ENCODE results near the gene PLD4.

DNA sequence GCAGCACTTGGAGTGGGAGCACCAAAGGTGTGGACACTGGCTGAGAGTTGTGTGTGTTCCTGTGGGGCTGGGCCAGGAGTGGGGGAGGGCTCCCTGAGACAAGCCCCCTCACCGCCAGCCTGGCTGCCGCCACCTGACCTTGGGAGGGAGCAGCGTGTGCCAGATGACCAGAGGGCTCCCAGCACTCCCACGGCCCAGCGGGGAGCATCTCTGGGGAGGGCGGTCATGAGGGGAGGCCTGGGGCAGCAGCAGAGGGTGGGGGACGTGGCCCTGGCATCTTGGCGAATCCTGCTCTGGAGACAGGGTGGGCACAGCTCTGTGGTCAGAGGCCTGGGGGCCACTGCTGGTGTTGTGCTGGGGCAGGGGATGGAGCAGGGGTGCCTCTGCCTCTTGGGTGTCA, 48.9 kb upstream of the PLD4 start:
- TF ChIP-seq, protein P1, sequence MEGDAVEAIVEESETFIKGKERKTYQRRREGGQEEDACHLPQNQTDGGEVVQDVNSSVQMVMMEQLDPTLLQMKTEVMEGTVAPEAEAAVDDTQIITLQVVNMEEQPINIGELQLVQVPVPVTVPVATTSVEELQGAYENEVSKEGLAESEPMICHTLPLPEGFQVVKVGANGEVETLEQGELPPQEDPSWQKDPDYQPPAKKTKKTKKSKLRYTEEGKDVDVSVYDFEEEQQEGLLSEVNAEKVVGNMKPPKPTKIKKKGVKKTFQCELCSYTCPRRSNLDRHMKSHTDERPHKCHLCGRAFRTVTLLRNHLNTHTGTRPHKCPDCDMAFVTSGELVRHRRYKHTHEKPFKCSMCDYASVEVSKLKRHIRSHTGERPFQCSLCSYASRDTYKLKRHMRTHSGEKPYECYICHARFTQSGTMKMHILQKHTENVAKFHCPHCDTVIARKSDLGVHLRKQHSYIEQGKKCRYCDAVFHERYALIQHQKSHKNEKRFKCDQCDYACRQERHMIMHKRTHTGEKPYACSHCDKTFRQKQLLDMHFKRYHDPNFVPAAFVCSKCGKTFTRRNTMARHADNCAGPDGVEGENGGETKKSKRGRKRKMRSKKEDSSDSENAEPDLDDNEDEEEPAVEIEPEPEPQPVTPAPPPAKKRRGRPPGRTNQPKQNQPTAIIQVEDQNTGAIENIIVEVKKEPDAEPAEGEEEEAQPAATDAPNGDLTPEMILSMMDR (conservative IDR thresholded peaks at IDR 0.05): no peak
- no peak for TF ChIP-seq EZH2 (IDR thresholded peaks at IDR 0.05; ENCODE audit: low read depth)

Data from PC-9 (cell line).